Adipocyte (in vitro differentiated cells): ENCODE measurements around the gene PSMB7.

ENCODE experiments used
- DNase-seq: peaks from one replicate; pipeline ENCODE4 v3.0.0-alpha.2; 2015; ENCODE audit warnings: low read depth
- H3K27me3 ChIP-seq: replicated peaks from 2 replicates; pipeline ENCODE4 v1.7.0; 2013; ENCODE audit warnings: mild to moderate bottlenecking, low read length, moderate library complexity; ENCODE audit not compliant: control insufficient read depth, insufficient read depth
- H3K36me3 ChIP-seq: 2 replicates; pipeline ENCODE4 v1.7.0; 2013; ENCODE audit warnings: low read length, mild to moderate bottlenecking, moderate library complexity; ENCODE audit not compliant: control insufficient read depth, insufficient read depth, severe bottlenecking
- H3K4me1 ChIP-seq: 2 replicates; pipeline ENCODE4 v1.7.0; 2013; ENCODE audit warnings: mild to moderate bottlenecking, low read length, moderate library complexity; ENCODE audit not compliant: control insufficient read depth, insufficient read depth
- H3K4me3 ChIP-seq: 2 replicates; pipeline ENCODE4 v1.7.0; 2013; ENCODE audit warnings: mild to moderate bottlenecking, low read length, moderate library complexity
- H3K9ac ChIP-seq: 2 replicates; pipeline ENCODE4 v1.7.0; 2013; ENCODE audit warnings: mild to moderate bottlenecking, low read length, moderate library complexity
- H3K9me3 ChIP-seq: 2 replicates; pipeline ENCODE4 v1.7.0; 2013; ENCODE audit warnings: mild to moderate bottlenecking, low read length, moderate library complexity; ENCODE audit not compliant: control insufficient read depth

PSMB7 gene

DNA sequence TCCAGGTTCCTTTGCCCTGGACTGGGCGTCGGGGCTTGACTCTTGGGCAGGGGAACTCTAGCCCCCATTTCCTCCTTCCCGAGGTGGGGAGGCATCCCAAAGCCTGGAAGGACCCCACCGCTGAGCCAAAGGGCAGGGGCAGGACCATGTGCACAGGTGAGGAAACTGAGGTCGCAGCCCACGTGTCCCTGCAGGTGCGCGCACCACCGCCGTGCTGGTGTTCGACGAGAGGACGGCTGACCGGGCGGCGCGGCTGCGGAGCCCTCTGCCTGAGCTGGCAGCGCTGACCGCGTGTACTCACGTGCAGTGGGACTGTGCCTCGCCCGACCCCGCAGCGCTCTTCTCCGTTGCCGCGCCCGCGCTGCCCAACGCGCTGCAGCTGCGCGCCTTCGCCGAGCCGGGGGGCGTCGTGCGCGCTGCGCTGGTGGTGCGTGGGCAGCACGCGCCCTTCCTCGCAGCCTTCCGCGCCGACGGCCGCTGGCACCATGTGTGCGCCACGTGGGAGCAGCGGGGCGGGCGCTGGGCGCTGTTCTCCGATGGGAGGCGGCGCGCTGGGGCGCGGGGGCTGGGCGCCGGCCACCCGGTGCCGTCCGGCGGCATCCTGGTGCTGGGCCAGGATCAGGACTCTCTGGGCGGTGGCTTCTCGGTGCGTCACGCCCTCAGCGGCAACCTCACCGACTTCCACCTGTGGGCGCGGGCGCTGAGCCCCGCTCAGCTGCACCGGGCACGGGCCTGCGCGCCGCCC, 37.8 kb upstream of the PSMB7 start:
- DNase-seq = no peak
- Histone ChIP-seq H3K9ac (no peak overlapping the region), H3K4me3 (no peak overlapping the region), H3K27me3 (peaks cover 52% of the 10 kb centered on the region), H3K4me1 (peaks cover 6% of the 10 kb centered on the region), H3K36me3 (no peaks in the 10 kb centered on the region), H3K9me3 (no peaks in the 10 kb centered on the region)

DNA sequence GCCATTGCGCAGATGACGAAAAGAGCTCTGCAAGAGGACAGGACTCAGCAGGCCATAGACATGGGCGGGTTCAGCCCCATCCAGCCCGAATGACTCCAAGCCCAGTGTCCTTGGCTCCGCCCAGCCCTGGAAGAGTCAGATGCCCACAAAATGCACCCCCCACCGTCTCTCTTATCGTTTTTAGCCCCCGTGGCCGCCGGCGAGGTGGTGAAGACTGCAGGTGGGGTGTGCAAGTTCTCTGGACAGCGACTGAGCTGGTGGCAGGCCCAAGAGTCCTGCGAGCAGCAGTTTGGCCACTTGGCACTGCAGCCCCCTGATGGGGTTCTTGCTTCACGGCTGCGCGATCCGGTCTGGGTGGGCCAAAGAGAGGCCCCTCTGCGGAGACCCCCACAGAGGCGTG, 37.1 kb upstream of the PSMB7 start:
- DNase-seq = no peak
- Histone ChIP-seq H3K9me3 (no peaks in the 10 kb centered on the region), H3K36me3 (no peaks in the 10 kb centered on the region), H3K4me1 (peaks cover 6% of the 10 kb centered on the region), H3K4me3 (no peak overlapping the region), H3K9ac (no peak overlapping the region), H3K27me3 (peaks cover 46% of the 10 kb centered on the region)

DNA sequence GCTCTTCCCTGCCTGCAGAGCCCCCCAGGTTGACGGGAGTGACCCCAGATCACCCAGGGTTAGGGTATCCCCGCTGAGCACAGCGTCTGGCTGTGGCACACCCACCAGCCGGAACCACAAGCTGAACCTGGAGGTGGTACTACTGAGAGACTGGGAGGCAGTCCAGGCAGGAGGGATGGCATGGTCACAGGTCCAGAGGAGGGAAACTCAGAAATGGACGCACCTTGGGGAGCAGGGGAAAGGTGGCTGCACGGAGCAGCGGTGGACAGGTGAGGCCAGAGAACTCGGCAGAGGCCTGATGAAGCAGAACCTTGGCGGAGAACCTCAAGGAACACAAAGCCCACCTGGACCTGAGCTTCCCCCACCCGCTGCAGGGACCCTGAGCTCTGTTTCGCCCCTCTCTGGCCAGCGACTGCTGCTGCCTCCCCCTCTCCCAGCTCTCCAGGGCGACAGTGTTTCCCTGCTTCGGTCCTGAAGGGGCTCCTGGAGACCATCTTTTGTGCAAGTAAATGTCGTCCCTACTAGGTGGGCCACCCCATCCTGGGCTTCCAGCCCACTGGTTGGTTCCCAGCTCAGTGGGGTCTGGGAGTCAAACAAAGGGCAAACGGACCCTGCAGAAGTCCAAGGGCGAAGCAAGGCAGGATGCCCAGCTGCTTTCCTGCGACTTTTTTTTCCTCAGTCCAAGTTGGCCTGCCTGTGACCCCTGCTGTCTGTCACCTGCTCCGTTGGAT, 35.9 kb upstream of the PSMB7 start:
- H3K27me3 ChIP-seq = peaks cover 38% of the 10 kb centered on the region

DNA sequence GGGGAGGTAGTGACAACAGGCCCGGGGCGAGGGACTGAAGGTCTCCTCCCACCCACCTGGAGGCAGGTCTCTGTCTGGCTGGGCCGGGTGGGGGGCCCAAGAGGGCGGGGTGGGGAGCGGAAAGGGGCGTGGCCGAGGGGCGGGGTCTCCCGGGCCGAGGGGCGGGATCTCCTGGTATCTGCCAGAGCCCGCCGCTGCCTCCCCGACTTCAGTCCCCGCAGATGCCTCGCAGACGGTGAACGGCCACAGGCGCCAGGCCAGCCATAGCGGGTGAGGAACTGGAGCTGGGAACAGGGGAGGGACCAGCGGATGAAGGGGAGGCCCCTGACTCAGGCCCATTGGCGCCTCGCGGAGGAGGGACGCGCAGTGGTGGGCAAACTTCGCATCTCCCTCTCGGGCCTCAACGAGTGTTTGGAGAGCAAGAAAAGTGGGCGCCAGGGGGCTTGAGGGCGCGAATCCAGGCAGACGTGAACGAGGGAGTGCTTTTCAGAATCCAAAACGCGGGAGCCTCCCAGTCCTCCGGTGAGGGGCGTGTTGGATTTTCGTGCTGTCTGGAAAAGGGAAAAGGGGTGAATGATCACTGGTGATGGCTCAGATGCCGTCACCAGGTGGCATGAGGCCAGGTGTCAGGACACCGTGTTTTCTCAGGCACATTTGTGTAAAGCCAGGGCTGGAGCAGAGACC, 35.1 kb upstream of the PSMB7 start, which contains the start of gene ADGRD2:
ADGRD2 (plus strand) TSS at position 211 of the 684 bp plus-strand sequence. CDS start 1,216 bp downstream, outside the sequence.
- Histone ChIP-seq H3K9me3 (no peaks in the 10 kb centered on the region), H3K4me3 (peak within 1 kb of the TSS; percentile 62), H3K36me3 (no peaks in the 10 kb centered on the region), H3K27me3 (peaks cover 37% of the 10 kb centered on the region), H3K9ac (no peak within 1 kb of the TSS), H3K4me1 (peaks cover 6% of the 10 kb centered on the region)
- peak; percentile 23 for DNase-seq

More for the DNA sequence above, 35.9 kb upstream of the PSMB7 start:
- no peak overlapping the region for H3K4me3 ChIP-seq
- no peak overlapping the region for H3K9ac ChIP-seq
- H3K4me1 ChIP-seq = peaks cover 6% of the 10 kb centered on the region
- no peak for DNase-seq
- no peaks in the 10 kb centered on the region for H3K36me3 ChIP-seq
- no peaks in the 10 kb centered on the region for H3K9me3 ChIP-seq

DNA sequence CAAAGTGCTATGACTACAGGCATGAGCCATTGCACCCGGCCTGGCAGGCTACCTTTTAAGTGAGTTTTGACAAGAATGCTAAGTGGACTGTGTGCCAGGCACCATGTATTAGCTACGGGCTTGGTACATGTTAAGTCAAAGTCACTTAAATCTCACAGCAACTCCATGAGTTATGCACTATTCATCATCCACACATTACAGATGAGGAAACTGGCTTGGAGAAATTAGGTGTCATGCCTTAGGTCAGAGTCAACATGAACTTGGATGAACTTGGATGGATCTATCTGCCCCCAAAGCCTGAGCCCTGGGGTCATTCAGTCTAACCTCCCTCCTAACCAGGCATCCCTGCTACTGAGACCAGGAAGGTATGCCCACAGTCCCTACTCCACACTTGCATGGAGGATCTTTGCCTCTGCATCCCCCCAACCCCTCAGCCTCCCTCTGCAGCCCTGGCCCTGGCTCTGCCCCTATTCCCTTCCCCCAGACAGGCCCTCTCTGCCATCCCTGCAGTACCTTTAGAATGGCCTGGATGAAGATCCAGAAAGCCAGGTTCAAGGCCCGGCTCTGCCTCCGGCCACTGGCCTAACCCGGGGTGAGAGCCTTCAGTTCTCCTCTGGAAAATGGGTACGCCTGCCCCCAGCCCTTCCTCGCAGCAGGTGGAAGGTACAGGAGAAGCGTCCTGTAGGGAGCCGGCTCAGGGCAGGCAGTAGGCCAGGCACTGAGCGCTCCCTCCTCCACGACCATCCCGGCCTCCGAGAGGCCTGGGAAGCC, 34.3 kb upstream of the PSMB7 start:
- no peaks in the 10 kb centered on the region for H3K36me3 ChIP-seq
- peaks cover 37% of the 10 kb centered on the region for H3K27me3 ChIP-seq
- no peaks in the 10 kb centered on the region for H3K9me3 ChIP-seq
- H3K4me3 ChIP-seq = no peak overlapping the region
- H3K4me1 ChIP-seq = peaks cover 6% of the 10 kb centered on the region
- DNase-seq = no peak
- no peak overlapping the region for H3K9ac ChIP-seq

DNA sequence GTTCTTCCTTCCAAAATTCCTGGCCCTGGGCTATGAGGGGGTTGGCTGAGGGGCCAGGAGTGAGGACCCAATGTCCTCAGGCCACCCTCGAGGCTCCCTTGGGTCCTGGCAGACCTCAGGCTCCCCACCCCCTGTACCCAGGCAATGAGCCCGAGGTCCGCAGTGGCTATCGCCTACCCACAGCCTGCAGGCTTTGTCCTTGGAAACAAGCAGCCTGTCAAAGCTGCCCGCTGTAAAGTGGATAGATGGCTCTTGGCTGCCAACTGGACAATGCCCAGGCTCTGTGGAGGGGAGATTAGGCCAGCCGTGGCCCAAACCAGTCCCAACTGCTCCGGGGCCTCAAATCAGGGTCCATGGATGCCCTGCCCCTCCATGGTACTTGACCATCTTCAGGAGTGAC, 32.8 kb upstream of the PSMB7 start:
- no peaks in the 10 kb centered on the region for H3K9me3 ChIP-seq
- H3K4me3 ChIP-seq = no peak overlapping the region
- no peaks in the 10 kb centered on the region for H3K36me3 ChIP-seq
- H3K9ac ChIP-seq = no peak overlapping the region
- peaks cover 6% of the 10 kb centered on the region for H3K4me1 ChIP-seq
- DNase-seq = no peak
- H3K27me3 ChIP-seq = peaks cover 30% of the 10 kb centered on the region

DNA sequence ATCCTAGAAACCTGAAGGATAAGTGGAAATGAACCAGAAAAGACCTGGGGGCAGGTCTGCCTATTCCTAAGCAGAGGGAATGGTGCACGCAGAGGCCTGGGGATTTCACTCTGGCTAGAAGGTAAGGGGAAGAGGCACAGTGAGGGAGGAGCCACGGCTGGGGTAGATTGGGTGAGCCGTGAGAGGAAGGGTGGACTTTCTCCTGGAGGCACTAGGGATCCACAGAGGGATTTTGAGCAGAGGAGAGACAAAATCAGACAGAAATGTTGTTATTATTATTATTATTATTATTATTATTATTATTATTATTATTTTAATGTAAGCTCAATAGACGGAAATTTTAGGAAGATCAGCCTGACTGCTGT, 32.0 kb upstream of the PSMB7 start:
- H3K4me3 ChIP-seq = no peak overlapping the region
- peaks cover 6% of the 10 kb centered on the region for H3K4me1 ChIP-seq
- H3K36me3 ChIP-seq = no peaks in the 10 kb centered on the region
- H3K9me3 ChIP-seq = peaks cover 4% of the 10 kb centered on the region
- no peak for DNase-seq
- H3K27me3 ChIP-seq = peaks cover 23% of the 10 kb centered on the region
- H3K9ac ChIP-seq = no peak overlapping the region

DNA sequence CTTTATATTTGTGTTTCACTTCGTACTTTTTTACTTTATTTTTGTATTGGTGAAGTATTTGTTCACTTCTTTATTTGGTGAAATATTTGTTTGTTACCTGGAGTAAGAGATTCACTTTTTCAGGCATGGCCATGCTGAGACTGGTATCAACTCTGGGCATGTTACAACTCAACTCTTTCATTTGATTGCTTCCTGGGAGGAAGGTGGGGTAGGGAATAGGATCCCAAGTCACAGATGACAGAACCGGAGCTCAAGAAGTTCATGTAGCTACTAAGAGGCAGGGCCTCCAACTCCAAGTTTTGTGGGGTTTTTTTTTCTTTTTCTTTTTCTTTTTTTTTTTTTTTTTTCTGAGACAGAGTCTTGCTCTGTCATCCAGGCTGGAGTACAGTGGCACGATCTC, 28.9 kb upstream of the PSMB7 start:
- Histone ChIP-seq H3K36me3 (no peaks in the 10 kb centered on the region), H3K9me3 (peaks cover 12% of the 10 kb centered on the region), H3K9ac (no peak overlapping the region), H3K4me1 (no peaks in the 10 kb centered on the region), H3K4me3 (no peak overlapping the region), H3K27me3 (peaks cover 18% of the 10 kb centered on the region)
- no peak for DNase-seq

DNA sequence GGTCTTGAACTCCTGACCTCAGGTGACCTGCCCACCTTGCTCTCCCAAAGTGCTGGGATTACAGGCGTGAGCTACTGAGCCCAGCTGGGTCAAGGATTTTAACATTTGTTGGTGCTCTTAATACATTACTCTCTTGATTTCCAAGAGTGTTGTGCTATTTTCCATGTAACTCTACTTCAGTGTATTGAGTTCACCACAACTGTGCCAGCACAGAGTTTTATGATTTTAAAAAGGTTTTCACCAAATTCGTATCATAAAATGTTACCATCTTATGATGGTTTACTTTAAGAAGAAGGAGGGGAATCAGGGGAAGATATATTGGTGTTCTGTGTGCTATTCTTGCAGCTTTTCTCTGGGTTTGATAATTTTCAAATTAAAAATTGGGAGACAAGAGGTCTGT, 28.4 kb upstream of the PSMB7 start:
- Histone ChIP-seq H3K36me3 (no peaks in the 10 kb centered on the region), H3K4me3 (no peak overlapping the region), H3K9ac (no peak overlapping the region), H3K27me3 (peaks cover 23% of the 10 kb centered on the region), H3K9me3 (peaks cover 16% of the 10 kb centered on the region), H3K4me1 (no peaks in the 10 kb centered on the region)
- DNase-seq = no peak

DNA sequence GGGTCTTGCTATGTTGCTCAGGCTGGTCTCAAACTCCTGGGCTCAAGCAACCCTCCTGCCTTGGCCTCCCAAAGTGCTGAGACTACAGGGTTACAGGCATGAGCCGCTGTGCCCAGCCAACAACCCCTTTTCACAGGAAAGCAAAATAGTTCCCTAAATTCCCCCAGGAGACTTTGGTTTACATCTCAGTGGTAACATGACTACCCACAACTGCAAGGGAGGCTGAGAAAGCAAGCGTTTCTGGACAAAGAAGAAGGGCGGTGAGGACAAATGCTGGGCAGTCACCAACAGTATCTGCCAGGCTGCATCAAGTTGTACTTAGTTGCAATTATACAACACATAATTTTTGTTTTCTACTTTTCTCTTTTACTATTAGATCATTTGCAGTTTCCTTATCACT, 27.6 kb upstream of the PSMB7 start:
- DNase-seq = no peak
- no peak overlapping the region for H3K4me3 ChIP-seq
- peaks cover 29% of the 10 kb centered on the region for H3K27me3 ChIP-seq

DNA sequence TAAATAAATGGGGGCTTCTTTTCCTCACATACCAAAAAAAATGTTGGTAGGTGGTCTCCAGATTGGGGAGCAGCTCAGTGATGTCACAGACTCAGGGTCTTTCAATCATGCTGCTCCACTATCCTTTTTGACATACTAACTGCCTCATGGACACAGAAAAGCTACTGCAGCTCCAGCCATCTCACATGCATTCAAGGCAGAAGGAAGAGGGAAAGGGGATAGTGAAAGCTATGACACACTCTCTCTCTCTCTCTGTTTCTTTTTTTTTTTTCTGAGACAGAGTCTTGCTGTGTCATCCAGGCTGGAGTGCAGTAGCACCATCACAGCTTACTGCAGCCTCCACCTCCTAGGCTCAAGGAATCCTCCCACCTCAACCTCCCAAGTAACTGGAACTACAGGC, 27.1 kb upstream of the PSMB7 start:
- Histone ChIP-seq H3K4me3 (no peak overlapping the region), H3K27me3 (peaks cover 31% of the 10 kb centered on the region), H3K36me3 (no peaks in the 10 kb centered on the region), H3K9me3 (peaks cover 16% of the 10 kb centered on the region), H3K4me1 (no peaks in the 10 kb centered on the region), H3K9ac (no peak overlapping the region)
- DNase-seq = no peak

More for the DNA sequence above, 27.6 kb upstream of the PSMB7 start:
- H3K9ac ChIP-seq = no peak overlapping the region
- peaks cover 16% of the 10 kb centered on the region for H3K9me3 ChIP-seq
- no peaks in the 10 kb centered on the region for H3K4me1 ChIP-seq
- no peaks in the 10 kb centered on the region for H3K36me3 ChIP-seq
